CD4-positive, alpha-beta T cell treated with Interleukin-21 for 1 hour (primary cell): ENCODE measurements around the gene GJA4.

Experiments
- DNase-seq: peaks from one replicate; pipeline ENCODE4 v3.0.0-alpha.2; 2020

GJA4 gene

GRCh38 chr1:34792868-34793727 is at the start of gene GJA4:
TSS of gene GJA4 (plus strand) at chr1:34792999. CDS start at chr1:34794214, 1,215 bp downstream.
- no peak for DNase-seq

DNA sequence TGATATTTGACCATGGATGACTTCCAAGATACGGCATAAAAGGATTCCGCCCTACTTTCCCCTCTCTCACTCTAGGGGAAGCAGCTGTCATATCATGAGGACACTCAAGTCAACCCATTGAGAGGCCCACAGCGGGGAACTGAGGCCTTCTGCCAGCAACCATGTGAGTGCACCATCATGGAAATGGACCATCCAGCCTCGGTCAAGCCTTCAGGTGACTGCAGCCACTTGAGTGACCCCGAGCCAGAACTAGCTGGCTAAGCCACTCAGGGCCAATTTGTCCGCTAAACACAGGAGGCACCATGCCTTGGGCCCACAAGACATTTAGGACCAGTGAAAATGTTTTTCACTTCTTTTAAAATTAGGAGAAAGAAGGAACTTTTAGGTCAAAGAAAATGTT is 49.0 kb upstream of the GJA4 start:
- no peak for DNase-seq

DNA sequence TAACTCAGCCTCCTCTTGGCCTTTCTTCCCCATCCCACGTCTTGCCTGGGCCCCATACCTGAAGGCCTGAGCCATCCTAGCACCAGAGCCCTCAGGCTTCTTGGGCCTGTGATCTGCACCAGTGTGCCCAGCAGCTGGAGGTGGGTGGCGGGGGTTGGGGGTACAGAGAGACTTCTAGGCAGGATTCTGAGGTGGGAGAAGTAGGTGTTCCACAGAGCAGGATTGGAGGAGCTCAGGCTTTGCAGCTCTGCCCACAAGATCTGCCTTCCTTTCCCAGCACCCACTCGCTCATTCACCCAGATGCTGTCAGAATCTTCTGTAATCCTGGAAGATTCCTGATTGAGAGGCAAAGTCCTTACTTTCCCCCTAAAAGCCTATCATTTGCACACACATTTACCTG is 47.9 kb upstream of the GJA4 start:
- no peak for DNase-seq

GRCh38 chr1:34745666-34746065 is 47.1 kb upstream of the GJA4 start:
- no peak for DNase-seq

- no peak for DNase-seq
Measured at GRCh38 chr1:34746101-34746500, 46.7 kb upstream of the GJA4 start.

DNA sequence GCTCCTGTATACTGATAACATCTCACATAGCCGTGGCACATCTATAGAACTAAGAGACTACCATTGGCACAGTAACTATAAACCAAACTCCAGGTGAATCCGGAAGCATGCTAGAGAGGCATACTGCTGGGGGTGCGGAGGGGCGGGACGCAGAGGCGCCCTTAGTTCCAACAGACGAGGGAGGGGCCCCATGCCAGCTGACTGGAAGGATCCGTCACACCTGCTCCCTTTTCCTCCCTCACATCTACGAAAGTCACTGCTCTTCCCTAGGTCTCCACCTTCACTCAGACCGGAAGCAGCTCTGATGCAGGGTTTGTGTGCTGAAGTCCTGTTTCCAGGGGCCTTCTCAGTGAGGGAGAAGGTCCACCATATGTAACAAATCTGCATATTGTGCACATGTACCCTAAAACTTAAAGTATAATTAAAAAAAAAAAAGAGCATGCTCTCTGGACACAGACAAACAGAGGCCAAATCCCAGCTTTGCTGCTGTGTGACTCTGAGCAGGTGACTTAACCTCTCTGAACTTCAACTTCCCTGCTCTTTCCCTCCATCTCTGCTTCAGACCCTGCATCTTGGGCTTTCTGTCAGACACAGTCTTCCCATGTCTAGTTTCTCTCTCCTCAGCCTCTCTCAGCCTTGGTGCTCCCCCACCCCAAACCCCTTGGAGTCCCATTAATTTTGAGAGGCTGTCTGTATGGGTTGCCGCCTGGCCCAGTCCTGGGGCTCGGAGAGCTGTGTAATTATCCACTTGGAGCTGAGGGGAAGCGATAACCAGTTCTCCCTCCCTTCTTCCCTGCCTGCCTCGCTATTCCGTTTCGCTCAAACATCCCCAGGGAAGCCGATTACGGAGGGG is 45.8 kb upstream of the GJA4 start:
- DNase-seq: no peak

- no peak for DNase-seq
Measured at GRCh38 chr1:34747638-34747941, 45.2 kb upstream of the GJA4 start.

DNA sequence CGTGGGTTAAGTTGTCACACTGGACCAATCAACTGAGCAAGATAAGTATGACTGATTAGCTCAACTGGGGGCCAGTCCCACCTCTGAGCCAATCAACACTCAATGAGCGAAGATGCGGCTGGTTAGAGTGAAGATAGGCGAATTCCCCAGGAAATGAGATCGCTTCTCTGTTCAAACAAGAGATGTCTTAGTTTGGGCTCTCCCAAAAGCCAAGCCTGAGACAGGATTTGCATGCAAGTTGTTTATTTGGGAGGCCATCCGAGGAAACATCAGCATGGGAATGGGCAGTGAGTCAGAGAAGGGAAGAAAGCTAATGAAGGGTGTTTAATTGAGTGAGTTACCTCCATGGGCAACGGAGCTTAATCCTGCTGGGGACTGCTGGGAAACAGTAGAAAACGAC is 42.8 kb upstream of the GJA4 start:
- DNase-seq: no peak

DNA sequence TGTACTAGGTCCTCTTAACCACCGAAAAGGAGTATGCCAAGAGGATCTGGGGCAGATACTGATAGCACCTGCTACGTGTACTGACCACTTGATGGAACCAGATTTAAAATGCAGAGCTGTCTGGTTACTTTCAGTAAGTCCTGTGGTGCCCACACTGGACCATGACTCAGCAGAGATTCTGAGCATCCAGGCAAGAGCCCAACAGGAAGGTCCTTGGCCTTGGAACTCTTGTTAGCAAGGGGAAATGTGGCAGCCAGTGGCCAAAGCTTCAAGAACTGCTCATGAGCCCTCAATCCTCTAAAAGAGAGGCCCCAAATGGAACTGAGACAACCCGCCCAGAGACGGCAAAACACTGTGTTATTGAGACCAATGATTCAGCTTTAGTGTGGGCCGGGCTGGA is 42.2 kb upstream of the GJA4 start:
- no peak for DNase-seq

DNA sequence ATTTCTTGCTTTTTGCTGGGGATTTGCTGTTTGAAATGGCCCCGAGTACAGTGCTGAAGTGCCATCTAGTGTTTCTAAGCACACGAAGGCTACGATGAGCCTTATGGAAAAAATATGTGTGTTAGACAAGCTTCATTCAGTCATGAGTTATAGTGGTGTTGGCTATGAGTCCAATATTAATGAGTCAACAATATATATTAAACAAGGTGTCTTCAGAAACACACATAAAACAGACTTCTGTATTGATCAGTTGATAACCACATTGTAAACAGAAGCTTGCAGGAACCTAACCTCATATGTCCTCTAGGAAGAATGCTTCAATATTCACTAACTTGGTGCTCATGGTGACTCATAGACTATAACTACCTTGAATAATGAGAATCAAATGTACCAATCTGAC is 39.6 kb upstream of the GJA4 start:
- DNase-seq: no peak

DNA sequence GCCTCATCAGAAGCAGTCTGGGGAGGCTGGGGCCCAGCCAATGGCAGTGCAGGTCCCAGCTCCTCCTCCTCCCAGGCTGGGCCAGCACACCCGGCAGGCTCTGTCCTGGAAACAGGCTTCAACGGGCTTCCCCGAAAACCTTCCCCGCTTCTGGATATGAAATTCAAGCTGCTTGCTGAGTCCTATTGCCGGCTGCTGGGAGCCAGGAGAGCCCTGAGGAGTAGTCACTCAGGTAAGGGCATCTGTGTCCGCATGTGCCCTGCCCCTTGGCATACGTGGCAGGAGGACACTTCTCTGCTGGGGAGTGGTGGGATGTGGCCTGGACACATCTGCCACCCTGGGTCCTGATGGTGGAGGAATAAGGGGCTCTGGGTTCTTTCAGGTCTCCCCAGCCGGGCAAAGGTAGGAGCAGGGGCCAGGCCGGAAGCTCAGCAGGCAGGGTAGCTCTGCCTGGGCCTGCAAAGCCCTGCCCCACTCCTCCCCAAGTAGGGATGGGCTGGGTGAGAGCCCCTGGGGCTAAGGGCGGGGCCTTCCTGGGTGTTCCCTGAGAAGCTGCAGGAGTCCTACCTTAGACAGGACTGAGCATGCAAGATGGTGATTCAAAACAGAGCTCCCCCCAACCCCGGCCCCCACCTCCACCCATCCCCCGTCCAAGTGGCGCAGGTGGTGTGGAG is 37.7 kb upstream of the GJA4 start, which contains the start of gene GJB5:
GJB5 (plus strand) TSS at position 84 of the 674 bp plus-strand sequence. CDS start 2,284 bp downstream, outside the sequence.
- DNase-seq: no peak

- DNase-seq: no peak
Measured at GRCh38 chr1:34755961-34756360, 36.8 kb upstream of the GJA4 start.

- no peak for DNase-seq
Measured at GRCh38 chr1:34757386-34757785, 35.4 kb upstream of the GJA4 start.

DNA sequence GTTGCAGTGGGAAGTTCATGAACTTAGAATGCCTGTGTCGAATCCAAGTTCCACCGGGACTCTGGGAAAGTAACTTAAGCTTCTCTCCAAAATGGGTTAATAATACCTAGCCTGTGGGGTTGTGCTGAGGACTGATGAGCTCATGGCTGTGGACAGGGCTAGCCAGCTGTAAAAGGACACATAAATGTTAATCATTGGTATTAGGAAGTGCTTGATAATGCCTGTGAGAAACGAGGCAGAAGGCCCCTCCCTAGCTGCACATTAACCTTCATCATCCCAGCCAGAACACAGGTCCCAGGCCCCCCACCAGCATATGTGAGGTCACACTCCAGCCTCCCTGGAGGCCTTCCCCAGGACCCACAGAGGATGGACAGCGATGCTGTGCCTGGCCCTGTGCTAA is 34.0 kb upstream of the GJA4 start:
- DNase-seq: no peak

- DNase-seq: no peak
Measured at GRCh38 chr1:34759503-34760357, 33.1 kb upstream of the GJA4 start, which contains the start of gene GJB4. TSS of gene GJB4 (plus strand) at chr1:34759740. CDS start at chr1:34761255, 1,515 bp downstream.

GRCh38 chr1:34761176-34761761 is 31.5 kb upstream of the GJA4 start:
- no peak for DNase-seq

GRCh38 chr1:34761776-34762307 is 31.0 kb upstream of the GJA4 start:
- no peak for DNase-seq

- DNase-seq: no peak
Measured at GRCh38 chr1:34762474-34763141, 30.2 kb upstream of the GJA4 start.

DNA sequence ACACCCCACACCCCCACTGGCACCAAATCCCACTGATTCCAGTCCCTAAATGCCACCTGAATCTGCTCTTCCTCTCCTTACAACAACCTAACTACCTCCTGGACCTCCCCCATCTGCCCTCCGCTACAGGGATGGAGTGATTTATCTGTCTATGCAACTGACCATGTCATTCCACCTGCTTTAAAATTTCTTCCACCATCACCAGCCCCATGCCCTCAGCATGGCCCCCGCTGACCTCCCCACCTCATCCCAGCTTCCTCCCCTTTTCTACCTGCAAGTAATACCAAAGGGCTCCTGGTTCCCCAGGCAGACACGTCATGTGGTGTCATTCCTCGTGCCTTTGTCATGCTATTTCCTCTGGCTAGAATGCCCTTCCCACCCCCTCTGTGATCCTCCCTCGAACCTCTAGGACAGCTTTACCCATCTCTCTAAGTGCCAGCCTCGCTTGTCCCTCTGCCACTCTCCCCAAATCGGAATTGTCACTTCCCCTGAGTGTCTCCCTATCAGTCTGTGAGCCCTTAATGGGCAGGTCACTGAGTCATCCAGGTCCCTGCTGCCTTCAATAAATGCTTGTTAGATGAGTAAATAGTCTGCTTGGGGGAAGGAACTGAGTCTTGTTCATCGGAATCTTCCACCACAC is 29.5 kb upstream of the GJA4 start:
- no peak for DNase-seq

GRCh38 chr1:34768856-34769255 is 23.9 kb upstream of the GJA4 start:
- DNase-seq: no peak
